T-helper 2 cell treated with Interferon-gamma antibody and Interleukin-4, amounts not matched to agents 5 μg/mL and 100 μg/mL, for 36 hours (primary cell): ENCODE data around the gene DEF6.

Experiments
- DNase-seq: peaks from one replicate; pipeline ENCODE4 v3.0.0; 2021; ENCODE audit warnings: low spot score
- H3K27ac Mint-ChIP-seq: one replicate; pipeline ENCODE4 v1.8.0; 2021; ENCODE audit warnings: mild to moderate bottlenecking, mixed read lengths
- H3K27me3 Mint-ChIP-seq: one replicate; pipeline ENCODE4 v1.8.0; 2021; ENCODE audit warnings: low read depth, mixed read lengths
- H3K36me3 Mint-ChIP-seq: one replicate; pipeline ENCODE4 v1.8.0; 2021; ENCODE audit warnings: low read depth, mixed read lengths
- H3K4me1 Mint-ChIP-seq: one replicate; pipeline ENCODE4 v1.8.0; 2021; ENCODE audit warnings: low read depth, mixed read lengths
- H3K4me3 Mint-ChIP-seq: one replicate; pipeline ENCODE4 v1.8.0; 2022; ENCODE audit warnings: mild to moderate bottlenecking, moderate library complexity, mixed read lengths
- H3K9me3 Mint-ChIP-seq: one replicate; pipeline ENCODE4 v1.8.0; 2021; ENCODE audit warnings: mixed read lengths

Gene DEF6

DNA sequence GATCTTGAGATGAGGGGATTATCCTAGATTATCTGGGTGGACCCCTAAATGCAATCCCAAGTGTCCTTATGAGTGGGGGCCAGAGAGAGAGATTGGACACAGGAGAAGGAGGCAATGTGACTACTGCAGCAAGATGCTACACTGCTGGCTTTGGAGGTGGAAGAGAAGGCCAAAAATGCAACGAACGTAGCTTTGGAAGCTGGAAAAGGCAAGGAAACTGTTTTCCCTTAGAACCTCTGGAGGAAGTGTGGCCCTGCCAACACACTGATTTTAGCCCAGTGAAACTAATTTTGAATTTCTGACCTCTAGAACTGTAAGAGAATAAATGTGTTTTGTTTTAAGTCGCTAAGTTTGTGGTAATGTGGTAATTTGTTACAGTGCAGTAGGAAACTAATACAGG, 60.5 kb downstream of the DEF6 start:
- no peak for DNase-seq
- no peaks in the 10 kb centered on the region for H3K27me3 Mint-ChIP-seq
- peaks cover 37% of the 10 kb centered on the region for H3K36me3 Mint-ChIP-seq
- H3K4me1 Mint-ChIP-seq: peaks cover 17% of the 10 kb centered on the region
- no peak overlapping the region for H3K27ac Mint-ChIP-seq
- no peak overlapping the region for H3K4me3 Mint-ChIP-seq
- no peaks in the 10 kb centered on the region for H3K9me3 Mint-ChIP-seq

DNA sequence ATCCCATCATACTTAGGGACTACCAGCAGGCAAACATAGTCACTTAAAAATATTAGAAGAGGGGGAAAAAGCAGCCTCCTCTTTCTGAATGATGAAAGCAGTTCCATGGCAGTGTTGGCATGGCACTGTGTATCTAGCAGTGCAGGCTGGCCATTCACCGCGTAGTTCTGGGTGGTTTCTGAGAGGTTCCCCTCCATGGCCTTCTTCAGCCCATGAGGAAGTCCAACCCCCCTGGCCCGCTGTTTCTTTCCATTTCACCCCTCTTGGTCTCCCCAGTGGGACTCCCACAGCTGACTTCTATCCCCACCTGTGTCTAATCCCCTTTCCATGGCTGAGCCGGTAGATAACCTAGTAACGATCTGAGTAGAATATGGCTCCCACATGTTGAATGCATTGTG, 61.7 kb downstream of the DEF6 start:
- Mint-ChIP-seq H3K4me1 (peaks cover 17% of the 10 kb centered on the region), H3K36me3 (peaks cover 33% of the 10 kb centered on the region)

DNA sequence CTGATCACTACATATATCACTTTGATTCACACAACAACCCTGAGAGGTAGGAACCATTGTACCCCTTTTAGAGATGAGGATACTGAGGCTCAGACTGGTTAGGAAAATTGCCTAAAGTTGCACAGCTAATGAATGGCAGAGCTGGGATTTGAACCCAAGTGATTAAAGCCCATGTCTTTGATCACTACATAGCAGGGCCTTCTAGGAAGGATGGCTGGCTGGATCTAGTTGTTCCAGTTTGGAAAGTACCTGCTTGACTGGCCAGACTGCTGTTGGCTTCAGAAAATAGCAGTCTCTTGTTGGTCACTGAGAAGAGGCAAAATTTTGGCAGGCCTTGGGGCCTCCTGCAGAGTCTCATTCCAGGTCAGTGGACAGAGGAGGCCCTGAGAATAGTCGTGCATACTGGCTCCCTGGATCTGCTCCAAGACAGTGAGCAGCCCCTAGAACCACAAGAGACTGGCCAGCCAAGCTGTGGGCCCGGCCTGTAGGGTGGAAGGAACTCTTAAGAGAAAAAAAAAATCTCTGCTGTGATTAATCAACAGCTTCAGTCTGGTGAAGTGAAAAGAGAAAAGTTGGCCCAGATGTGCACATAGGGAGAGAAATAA, 62.2 kb downstream of the DEF6 start:
- no peak for DNase-seq
- Mint-ChIP-seq H3K27me3 (no peaks in the 10 kb centered on the region), H3K4me3 (no peak overlapping the region), H3K36me3 (peaks cover 28% of the 10 kb centered on the region), H3K9me3 (no peaks in the 10 kb centered on the region), H3K27ac (no peak overlapping the region), H3K4me1 (peaks cover 17% of the 10 kb centered on the region)

More for the DNA sequence above, 61.7 kb downstream of the DEF6 start:
- no peaks in the 10 kb centered on the region for H3K9me3 Mint-ChIP-seq
- H3K27ac Mint-ChIP-seq: no peak overlapping the region
- H3K27me3 Mint-ChIP-seq: no peaks in the 10 kb centered on the region
- H3K4me3 Mint-ChIP-seq: no peak overlapping the region
- no peak for DNase-seq

DNA sequence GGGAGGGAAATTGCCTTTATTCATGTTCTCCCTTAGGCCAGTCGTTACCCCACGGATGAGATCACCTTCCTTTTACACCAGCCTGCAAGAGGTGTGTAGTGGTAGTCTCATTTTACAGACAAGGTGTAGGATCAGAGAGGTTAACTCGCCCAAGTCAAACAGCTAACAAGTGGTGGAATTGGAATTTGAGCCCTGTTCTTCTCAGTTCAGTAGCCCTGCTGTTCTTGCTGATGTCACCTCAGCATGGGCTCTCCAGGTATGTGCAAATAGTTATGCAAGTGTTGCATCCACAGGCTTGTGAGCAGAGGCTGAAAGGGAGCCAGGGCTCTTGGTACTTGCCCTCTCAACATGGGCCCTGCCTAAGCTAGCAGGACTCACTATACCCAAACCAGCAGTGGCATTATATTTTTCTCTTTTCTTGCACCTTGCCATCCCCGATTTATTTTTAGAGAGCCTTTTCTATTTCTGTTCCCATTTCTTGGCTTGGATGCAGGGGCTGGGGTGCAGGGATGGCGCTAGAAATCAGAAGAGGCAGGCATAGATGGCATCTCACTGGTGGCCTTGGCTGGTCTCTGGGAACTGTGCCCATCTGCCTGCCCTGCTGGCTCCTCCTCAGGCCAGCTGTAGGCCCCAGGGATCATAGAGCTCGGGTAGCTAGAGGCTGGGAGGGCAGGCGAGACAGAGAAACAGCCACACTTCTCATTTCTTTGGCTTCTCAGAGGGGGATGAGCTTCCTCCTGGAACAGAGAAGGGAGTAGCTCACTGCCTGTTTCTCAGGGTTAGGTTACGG, 62.9 kb downstream of the DEF6 start:
- no peak for DNase-seq
- no peak overlapping the region for H3K4me3 Mint-ChIP-seq
- H3K9me3 Mint-ChIP-seq: no peaks in the 10 kb centered on the region
- no peaks in the 10 kb centered on the region for H3K27me3 Mint-ChIP-seq
- no peak overlapping the region for H3K27ac Mint-ChIP-seq
- H3K36me3 Mint-ChIP-seq: peaks cover 23% of the 10 kb centered on the region
- peaks cover 17% of the 10 kb centered on the region for H3K4me1 Mint-ChIP-seq

DNA sequence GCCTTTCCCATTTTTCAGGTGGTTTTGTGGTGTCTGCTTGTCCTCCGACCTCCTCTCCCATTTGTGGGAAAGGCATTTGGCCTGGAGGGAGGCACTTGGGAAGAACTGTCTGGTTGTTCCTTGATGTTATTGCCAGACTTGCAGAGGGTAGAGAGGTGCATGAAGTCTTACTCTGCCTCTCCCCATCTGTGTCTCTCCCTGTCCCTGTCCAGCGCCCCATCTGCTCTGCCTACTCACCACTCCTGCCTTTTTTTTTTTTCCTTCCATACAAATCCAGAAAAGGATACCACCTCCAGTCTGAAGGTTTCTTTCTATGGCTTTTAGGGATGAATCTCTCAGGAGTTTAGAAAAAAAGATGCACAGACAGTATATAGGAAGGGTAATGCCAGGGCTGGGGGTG, 64.6 kb downstream of the DEF6 start:
- Mint-ChIP-seq H3K27ac (no peak overlapping the region), H3K4me3 (no peak overlapping the region), H3K36me3 (peaks cover 18% of the 10 kb centered on the region), H3K27me3 (no peaks in the 10 kb centered on the region), H3K4me1 (peaks cover 24% of the 10 kb centered on the region), H3K9me3 (no peaks in the 10 kb centered on the region)
- DNase-seq: no peak

DNA sequence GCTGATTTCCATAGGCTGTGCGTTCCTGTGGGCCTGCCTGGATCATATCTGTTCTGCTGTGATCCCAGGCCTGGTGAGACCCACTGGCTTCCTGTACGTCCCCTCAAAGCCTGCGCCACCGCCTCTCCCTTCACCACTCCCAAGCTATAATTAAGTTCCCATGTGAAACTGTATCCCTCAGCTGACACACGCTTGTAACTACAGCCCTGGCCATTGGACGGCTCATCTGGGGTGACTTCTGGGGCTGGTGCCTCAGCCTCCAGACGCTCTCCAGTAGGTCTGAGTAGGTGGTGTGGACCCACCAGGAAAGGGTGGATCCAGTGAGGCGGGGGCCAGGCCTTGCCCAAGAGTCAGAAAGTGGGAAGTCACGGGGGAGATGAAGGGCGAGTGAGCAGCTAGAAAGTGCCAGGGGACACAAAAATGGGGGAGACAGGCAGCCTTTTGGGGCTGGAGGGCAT, 65.7 kb downstream of the DEF6 start:
- peaks cover 27% of the 10 kb centered on the region for H3K4me1 Mint-ChIP-seq
- DNase-seq: no peak
- no peak overlapping the region for H3K27ac Mint-ChIP-seq
- H3K9me3 Mint-ChIP-seq: no peaks in the 10 kb centered on the region
- no peaks in the 10 kb centered on the region for H3K27me3 Mint-ChIP-seq
- H3K4me3 Mint-ChIP-seq: no peak overlapping the region
- H3K36me3 Mint-ChIP-seq: peaks cover 18% of the 10 kb centered on the region

DNA sequence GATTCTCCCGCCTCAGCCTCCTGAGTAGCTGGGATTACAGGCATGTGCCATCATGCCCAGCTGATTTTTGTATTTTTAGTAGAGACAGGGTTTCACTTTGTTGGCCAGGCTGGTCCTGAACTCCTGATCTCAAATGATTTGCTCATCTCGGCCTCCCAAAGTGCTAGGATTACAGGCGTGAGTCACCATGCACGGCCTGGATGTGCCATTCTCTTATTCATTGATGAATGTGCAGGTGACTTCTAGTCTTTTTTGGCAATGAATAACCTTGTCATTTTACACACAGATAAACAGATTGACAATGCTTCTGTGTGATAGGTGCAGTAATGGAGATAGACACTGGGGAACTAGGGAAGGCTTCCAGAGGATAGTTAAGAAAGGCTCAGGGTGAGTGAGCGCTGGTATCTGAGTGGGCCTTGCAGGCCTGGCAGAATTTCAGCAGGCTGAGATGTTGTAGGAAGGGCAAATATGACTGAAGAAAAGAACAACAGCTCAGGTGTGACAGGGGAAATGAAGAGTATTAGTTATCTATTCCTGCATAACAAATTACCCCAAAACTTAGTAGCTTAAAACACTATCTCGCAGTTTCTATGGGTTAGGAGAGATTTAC, 68.1 kb downstream of the DEF6 start:
- H3K9me3 Mint-ChIP-seq: no peaks in the 10 kb centered on the region
- no peak overlapping the region for H3K4me3 Mint-ChIP-seq
- H3K36me3 Mint-ChIP-seq: peaks cover 29% of the 10 kb centered on the region
- H3K4me1 Mint-ChIP-seq: peaks cover 43% of the 10 kb centered on the region
- DNase-seq: no peak
- peak overlapping the region; percentile 52 for H3K27ac Mint-ChIP-seq
- H3K27me3 Mint-ChIP-seq: no peaks in the 10 kb centered on the region

DNA sequence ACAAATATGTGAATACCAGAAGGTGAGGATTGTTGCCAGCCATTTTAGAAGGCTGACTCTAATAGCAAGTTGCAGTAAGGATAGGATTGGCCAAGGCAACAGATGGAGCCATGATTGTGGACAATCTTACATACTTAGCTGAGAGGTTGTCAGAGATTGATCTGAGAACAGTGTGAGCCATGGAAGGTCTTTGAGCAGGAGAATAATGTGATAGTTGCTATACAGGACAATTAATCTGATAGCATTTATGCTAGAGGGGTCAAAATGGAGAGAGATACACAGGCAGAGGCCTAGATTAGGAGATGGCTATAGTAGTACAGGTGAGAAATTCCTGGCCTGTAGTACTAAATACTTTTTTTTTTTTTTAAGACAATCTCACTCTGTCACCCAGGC, 68.6 kb downstream of the DEF6 start:
- no peak for DNase-seq
- H3K27ac Mint-ChIP-seq: peak overlapping the region; percentile 52
- peaks cover 48% of the 10 kb centered on the region for H3K4me1 Mint-ChIP-seq
- no peak overlapping the region for H3K4me3 Mint-ChIP-seq
- H3K36me3 Mint-ChIP-seq: peaks cover 33% of the 10 kb centered on the region
- H3K27me3 Mint-ChIP-seq: no peaks in the 10 kb centered on the region
- H3K9me3 Mint-ChIP-seq: no peaks in the 10 kb centered on the region

DNA sequence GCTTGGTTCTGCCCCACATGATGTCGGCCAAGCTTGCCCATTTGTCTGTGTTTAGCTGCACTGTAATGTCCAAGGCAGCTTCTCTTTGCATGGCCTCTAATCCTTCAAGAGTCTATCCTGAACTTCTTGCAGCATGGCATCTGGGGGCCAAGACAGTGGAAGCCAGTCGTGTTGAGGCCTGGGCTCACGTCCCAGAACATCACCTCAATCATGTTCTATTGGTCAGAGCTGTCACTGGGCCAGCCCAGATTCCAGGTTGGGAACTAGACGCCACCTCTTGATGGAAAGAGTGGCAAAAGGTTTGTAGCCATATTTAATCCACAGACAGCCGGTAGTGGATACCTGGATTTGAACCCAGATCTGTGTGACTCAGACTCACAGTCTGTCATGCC, 70.0 kb downstream of the DEF6 start:
- no peak for DNase-seq
- H3K4me3 Mint-ChIP-seq: no peak overlapping the region
- no peak overlapping the region for H3K27ac Mint-ChIP-seq
- peaks cover 35% of the 10 kb centered on the region for H3K36me3 Mint-ChIP-seq
- H3K4me1 Mint-ChIP-seq: peaks cover 51% of the 10 kb centered on the region
- H3K27me3 Mint-ChIP-seq: no peaks in the 10 kb centered on the region
- H3K9me3 Mint-ChIP-seq: no peaks in the 10 kb centered on the region

DNA sequence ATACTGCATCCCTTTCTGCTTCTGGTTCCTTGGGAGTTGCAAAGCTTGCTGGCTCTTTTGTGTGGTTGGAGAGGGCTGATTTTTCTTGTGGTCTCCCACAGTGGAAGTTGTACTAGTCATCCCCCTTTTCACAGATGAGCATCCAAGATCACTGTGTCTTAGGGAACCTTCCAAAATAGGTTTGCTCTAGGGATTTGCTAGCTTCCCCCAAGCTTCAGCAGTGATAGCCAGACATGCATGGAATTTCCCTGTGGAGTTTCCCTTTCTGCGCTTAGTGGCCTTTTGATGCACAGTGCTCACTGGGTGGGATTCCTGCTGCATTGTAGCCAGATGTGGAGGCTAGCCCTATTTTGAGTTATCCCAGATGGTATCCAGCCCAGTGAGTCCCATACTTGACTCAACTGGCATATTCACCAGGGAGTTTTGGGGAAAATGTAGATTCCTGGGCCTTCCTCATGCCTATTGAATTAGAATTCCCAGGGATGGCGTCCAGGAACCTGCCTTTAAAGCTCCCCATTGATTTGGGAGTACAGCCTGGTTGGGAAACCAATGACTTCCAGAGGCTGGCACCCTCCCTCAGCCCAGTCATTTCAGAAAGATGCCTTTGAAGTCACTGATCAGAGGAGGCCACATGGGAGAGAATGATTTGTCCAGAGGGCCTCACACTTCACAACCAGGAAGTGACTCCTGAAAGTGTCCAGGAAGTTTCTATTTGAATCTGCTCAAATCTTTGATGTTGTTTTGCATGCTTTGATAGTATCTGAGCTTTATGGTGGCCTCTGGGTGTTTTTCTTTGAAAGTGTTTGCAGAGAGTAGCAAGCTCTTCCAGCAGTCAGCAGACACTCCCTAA, 70.6 kb downstream of the DEF6 start:
- peak overlapping the region; percentile 51 for H3K4me3 Mint-ChIP-seq
- DNase-seq: peak; percentile 64
- H3K36me3 Mint-ChIP-seq: peaks cover 37% of the 10 kb centered on the region
- peaks cover 49% of the 10 kb centered on the region for H3K4me1 Mint-ChIP-seq
- H3K27me3 Mint-ChIP-seq: no peaks in the 10 kb centered on the region
- no peaks in the 10 kb centered on the region for H3K9me3 Mint-ChIP-seq
- peak overlapping the region; percentile 74 for H3K27ac Mint-ChIP-seq

DNA sequence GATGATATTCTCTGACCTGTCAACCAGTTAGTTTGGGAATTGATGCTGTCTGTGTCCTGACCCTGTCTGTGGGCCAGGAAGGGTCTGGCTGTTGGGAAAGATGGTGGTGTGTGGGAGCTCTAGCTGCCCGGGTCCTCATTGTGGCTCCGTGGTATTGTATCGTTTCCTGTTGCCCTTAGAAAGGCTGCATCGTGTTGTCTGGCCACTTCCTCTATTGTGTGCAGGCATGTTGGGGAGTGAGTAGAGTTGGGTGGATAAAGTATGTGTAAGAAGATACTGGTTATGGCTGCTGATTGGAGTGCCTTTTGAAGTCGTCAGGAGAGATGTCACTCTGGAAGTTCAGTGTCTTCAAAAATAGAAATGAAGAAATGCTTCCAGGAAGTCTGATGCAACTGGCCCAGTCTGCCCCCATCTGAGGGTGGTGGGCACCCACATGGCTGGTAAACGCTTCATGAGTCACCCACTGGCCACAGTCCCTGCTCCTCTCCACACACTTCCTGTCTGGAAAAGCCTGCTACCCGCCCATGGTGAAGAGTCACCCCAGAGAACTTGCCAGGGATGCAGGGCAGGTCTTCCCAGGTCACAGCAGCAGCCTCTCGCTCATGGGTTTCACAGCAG, 72.6 kb downstream of the DEF6 start:
- peak; percentile 65 for DNase-seq
- no peaks in the 10 kb centered on the region for H3K9me3 Mint-ChIP-seq
- H3K36me3 Mint-ChIP-seq: peaks cover 42% of the 10 kb centered on the region
- H3K27ac Mint-ChIP-seq: peak overlapping the region; percentile 89
- H3K4me1 Mint-ChIP-seq: peaks cover 50% of the 10 kb centered on the region
- no peaks in the 10 kb centered on the region for H3K27me3 Mint-ChIP-seq
- H3K4me3 Mint-ChIP-seq: peak overlapping the region; percentile 74

DNA sequence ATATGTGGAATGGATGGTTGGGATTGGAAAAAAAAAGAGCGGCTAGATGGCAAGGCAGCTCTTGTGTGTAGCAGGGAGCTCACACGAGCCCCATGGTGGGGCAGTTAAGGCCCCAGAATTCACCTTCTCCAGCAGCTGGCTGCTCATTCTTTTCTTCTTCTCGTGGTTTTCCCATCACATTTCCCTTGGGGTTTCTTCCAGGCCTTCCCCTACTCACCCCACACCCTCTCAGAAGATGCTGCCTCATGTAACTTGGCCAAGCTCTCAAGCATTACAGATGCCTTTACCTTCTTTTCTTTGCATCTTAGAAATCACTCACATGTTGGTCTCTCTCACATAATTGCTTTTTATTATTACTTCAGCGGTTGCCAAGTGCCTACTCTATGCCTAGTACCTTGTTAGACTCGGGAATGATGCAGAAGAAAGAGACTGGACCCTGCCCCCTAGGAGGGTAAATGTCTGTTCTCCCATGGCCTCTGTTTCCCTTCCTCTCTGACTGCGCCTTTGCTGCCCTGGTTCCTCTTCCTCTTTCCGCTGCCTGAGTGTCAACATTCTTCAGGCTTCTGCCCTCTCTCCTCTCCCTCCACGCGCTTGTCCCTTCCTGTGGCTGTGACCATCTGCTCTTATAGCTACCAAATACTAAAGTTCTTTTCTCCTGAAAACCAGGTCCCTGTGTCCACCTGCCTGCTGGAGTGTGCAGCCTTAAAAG, 73.3 kb downstream of the DEF6 start:
- H3K4me1 Mint-ChIP-seq: peaks cover 50% of the 10 kb centered on the region

More for the DNA sequence above, 73.3 kb downstream of the DEF6 start:
- H3K27ac Mint-ChIP-seq: peak overlapping the region; percentile 89
- peak overlapping the region; percentile 74 for H3K4me3 Mint-ChIP-seq
- DNase-seq: no peak
- peaks cover 42% of the 10 kb centered on the region for H3K36me3 Mint-ChIP-seq
- no peaks in the 10 kb centered on the region for H3K9me3 Mint-ChIP-seq
- H3K27me3 Mint-ChIP-seq: no peaks in the 10 kb centered on the region
